Epidermal melanocyte (primary cell): ENCODE data around the gene TMEM190.
A peak's percentile ranks its signal among the peaks of the same experiment; 100 is the strongest.

Experiments used
- DNase-seq: peaks from one replicate; pipeline ENCODE4 v3.0.0; 2011; ENCODE audit warnings: low spot score; ENCODE audit not compliant: insufficient read length

TMEM190 gene

GRCh38 chr19:55369653-55370304 lies 6.8 kb upstream of the TMEM190 start:
- DNase-seq, result peak; percentile 96

GRCh38 chr19:55370305-55370988 lies 6.2 kb upstream of the TMEM190 start, which contains the start of gene IL11:
Gene IL11, minus strand, starts transcription at chr19:55370463. Its CDS starts 153 bp downstream, at chr19:55370310.
- DNase-seq, result no peak

- DNase-seq, result no peak
Measured at GRCh38 chr19:55372316-55373081, 4.1 kb upstream of the TMEM190 start.

GRCh38 chr19:55373306-55373992 lies 3.2 kb upstream of the TMEM190 start:
- DNase-seq, result no peak

GRCh38 chr19:55373993-55374757 lies 2.5 kb upstream of the TMEM190 start:
- DNase-seq, result no peak

GRCh38 chr19:55377356-55378131 lies 918 bp downstream of the TMEM190 start:
- no peak for DNase-seq

- DNase-seq, result no peak
Measured at GRCh38 chr19:55379174-55379573, 2.5 kb downstream of the TMEM190 start.

GRCh38 chr19:55382013-55382412 lies 5.4 kb downstream of the TMEM190 start:
- no peak for DNase-seq

GRCh38 chr19:55382522-55383054 lies 6.0 kb downstream of the TMEM190 start:
- DNase-seq, result no peak

- peak; percentile 68 for DNase-seq
Measured at GRCh38 chr19:55383279-55384130, 6.9 kb downstream of the TMEM190 start.

- no peak for DNase-seq
Measured at GRCh38 chr19:55384131-55384919, 7.7 kb downstream of the TMEM190 start, which contains the start of gene TMEM238. Gene TMEM238, minus strand, starts transcription at chr19:55384292. Its CDS starts 33 bp downstream, at chr19:55384259.

- peak; percentile 100 for DNase-seq
Measured at GRCh38 chr19:55384920-55385723, 8.5 kb downstream of the TMEM190 start.

GRCh38 chr19:55385724-55386492 lies 9.3 kb downstream of the TMEM190 start, which contains the start of gene RPL28:
Gene RPL28, plus strand, starts transcription at chr19:55385932. Its CDS starts 426 bp downstream, at chr19:55386358.
- peak; percentile 96 for DNase-seq

- DNase-seq, result no peak
Measured at GRCh38 chr19:55386493-55386971, 9.9 kb downstream of the TMEM190 start.

GRCh38 chr19:55387736-55388497 lies 11.3 kb downstream of the TMEM190 start:
- DNase-seq, result no peak
